Liver (tissue), 9 donors: Measurements from ENCODE around the gene PPP2R5B. TPM values are rescaled to one million over a fixed set of nuclear protein-coding genes. Genes with fewer than 3 reads are reported as not detected.

ENCODE experiments used
- DNase-seq: peaks from one replicate; pipeline ENCODE4 v3.0.0-alpha.2; 2017; ENCODE audit warnings: low spot score
- H3K27ac ChIP-seq, 2 donors: one replicate each; pipeline ENCODE4 v1.7.0; 2013; ENCODE audit warnings: inconsistent platforms in 2 of 2, low read length in 2 of 2, control low read depth in 1 of 2, low read depth in 1 of 2, mild to moderate bottlenecking in 1 of 2
- H3K27me3 ChIP-seq, 4 donors: one replicate each; pipeline versions ENCODE4 v1.6.1 to v1.7.0; 2013; ENCODE audit warnings: low read length in 3 of 4, inconsistent platforms in 1 of 4, mild to moderate bottlenecking in 1 of 4, moderate library complexity in 1 of 4; ENCODE audit not compliant: control insufficient read depth in 4 of 4, insufficient read depth in 4 of 4
- H3K36me3 ChIP-seq, 4 donors: one replicate each; pipeline versions ENCODE4 v1.6.1 to v1.7.0; 2013; ENCODE audit warnings: low read length in 3 of 4, mild to moderate bottlenecking in 3 of 4, low read depth in 1 of 4, moderate library complexity in 1 of 4; ENCODE audit not compliant: control insufficient read depth in 4 of 4, insufficient read depth in 3 of 4
- H3K4me1 ChIP-seq, 4 donors: one replicate each; pipeline versions ENCODE4 v1.6.1 to v1.7.0; 2013; ENCODE audit warnings: low read length in 3 of 4, mild to moderate bottlenecking in 3 of 4, moderate library complexity in 1 of 4; ENCODE audit not compliant: control insufficient read depth in 4 of 4, insufficient read depth in 4 of 4
- H3K4me3 ChIP-seq, 3 donors: one replicate each; pipeline versions ENCODE4 v1.6.1 to v1.7.0; 2013; ENCODE audit warnings: low read length in 3 of 3, control low read depth in 1 of 3, low read depth in 1 of 3, mild to moderate bottlenecking in 1 of 3
- H3K9ac ChIP-seq, 2 donors: one replicate each; pipeline ENCODE4 v1.7.0; 2013; ENCODE audit warnings: low read length in 2 of 2, mild to moderate bottlenecking in 2 of 2, moderate library complexity in 2 of 2, control low read depth in 1 of 2, low read depth in 1 of 2
- H3K9me3 ChIP-seq, 4 donors: one replicate each; pipeline versions ENCODE4 v1.6.1 to v1.7.0; 2013; ENCODE audit warnings: low read length in 3 of 4; ENCODE audit not compliant: control insufficient read depth in 4 of 4
- EGR1 ChIP-seq, 2 donors: IDR thresholded peaks; 2 replicates each; pipeline ENCODE4 v1.6.1; 2016 to 2018; ENCODE audit warnings: antibody characterized with exemption in 2 of 2, low read depth in 2 of 2
- FOXA1 ChIP-seq: IDR thresholded peaks from 2 replicates; pipeline ENCODE4 v1.6.1; 2016; ENCODE audit warnings: antibody characterized with exemption
- FOXA2 ChIP-seq: IDR thresholded peaks from 2 replicates; pipeline ENCODE4 v1.6.1; 2016; ENCODE audit warnings: antibody characterized with exemption
- GABPA ChIP-seq, 2 donors: IDR thresholded peaks in 1 of 2; conservative IDR thresholded peaks in 1 of 2; 2 replicates each; pipeline ENCODE4 v1.6.1; 2016; ENCODE audit warnings: antibody characterized with exemption in 2 of 2, mild to moderate bottlenecking in 1 of 2, moderate library complexity in 1 of 2
- HNF4A ChIP-seq, 2 donors: conservative IDR thresholded peaks; 2 replicates each; pipeline ENCODE4 v1.6.1; 2016; ENCODE audit warnings: antibody characterized with exemption in 2 of 2, mild to moderate bottlenecking in 2 of 2
- HNF4G ChIP-seq: IDR thresholded peaks from 2 replicates; pipeline ENCODE4 v1.6.1; 2016; ENCODE audit warnings: antibody characterized with exemption
- JUND ChIP-seq, 2 donors: IDR thresholded peaks; 2 replicates each; pipeline ENCODE4 v1.6.1; 2016; ENCODE audit warnings: antibody characterized with exemption in 2 of 2
- NR2F2 ChIP-seq: IDR thresholded peaks from 2 replicates; pipeline ENCODE4 v1.6.1; 2016; ENCODE audit warnings: antibody characterized with exemption
- RAD21 ChIP-seq, 2 donors: IDR thresholded peaks; 2 replicates each; pipeline ENCODE4 v1.6.1; 2016; ENCODE audit warnings: antibody characterized with exemption in 2 of 2, mild to moderate bottlenecking in 2 of 2
- RXRA ChIP-seq, 2 donors: IDR thresholded peaks; 2 replicates each; pipeline ENCODE4 v1.6.1; 2017 to 2018; ENCODE audit warnings: antibody characterized with exemption in 2 of 2, mild to moderate bottlenecking in 1 of 2
- SP1 ChIP-seq: IDR thresholded peaks from 2 replicates; pipeline ENCODE4 v1.6.1; 2018; ENCODE audit warnings: antibody characterized with exemption, mild to moderate bottlenecking
- TAF1 ChIP-seq: conservative IDR thresholded peaks from 2 replicates; pipeline ENCODE4 v1.6.1; 2016; ENCODE audit warnings: antibody characterized with exemption, mild to moderate bottlenecking
- YY1 ChIP-seq: IDR thresholded peaks from 2 replicates; pipeline ENCODE4 v1.6.1; 2016; ENCODE audit warnings: antibody characterized with exemption, mild to moderate bottlenecking
- WGBS: extraction: QIAGEN DNeasy Blood & Tissue Kit; methylation state at CpG from one replicate; pipeline ENCODE4 v1.1.7; 2013; 5-methylcytosine and 5-hydroxymethylcytosine counted together
- polyA plus RNA-seq, 2 donors: library from polyadenylated mRNA; stranded (reverse) in 1 of 2; unstranded in 1 of 2; fragments of 200-250 nt in 1 of 2; fragments of >200 nt in 1 of 2; fragmentation: Nextera tagmentation in 1 of 2; extraction: Ambion mirVana in 1 of 2; gene quantifications; one replicate each; pipeline versions ENCODE4 v1.2.1 to v1.2.3, GENCODE V29; 2013 to 2015
- total RNA-seq, 2 donors: library from RNA; depleted of rRNA; stranded (reverse); fragments of >200 nt; gene quantifications; one replicate each; pipeline ENCODE4 v1.2.3, GENCODE V29; 2014
- TF ChIP-seq, protein P1 (sequence below): IDR thresholded peaks from 2 replicates; pipeline ENCODE4 v1.6.1; 2016; ENCODE audit warnings: antibody characterized with exemption
- TF ChIP-seq, protein P2 (sequence below): IDR thresholded peaks from 2 replicates; pipeline ENCODE4 v1.6.1; 2016; ENCODE audit warnings: antibody characterized with exemption
- TF ChIP-seq, protein P3 (sequence below): IDR thresholded peaks from 2 replicates; pipeline ENCODE4 v1.6.1; 2016; ENCODE audit warnings: antibody characterized with exemption, mild to moderate bottlenecking
- TF ChIP-seq, protein P4 (sequence below): IDR thresholded peaks from 2 replicates; pipeline ENCODE4 v1.6.1; 2016; ENCODE audit warnings: antibody characterized with exemption
- TF ChIP-seq, protein P5 (sequence below): fragments of 150-350 bp; IDR thresholded peaks from 2 replicates; pipeline ENCODE4 v1.5.1; 2017; ENCODE audit warnings: improper control_type of control experiment, low read depth, low read length; ENCODE audit not compliant: missing input control
- donor health status: healthy.
- donor health status: healthy.
- donor health status: healthy.
- donor health status: healthy.
- donor health status: healthy.

Gene PPP2R5B
- total and polyA plus RNA-seq, 4 donors = 2.9 to 6.6 (median 5.1) TPM

DNA sequence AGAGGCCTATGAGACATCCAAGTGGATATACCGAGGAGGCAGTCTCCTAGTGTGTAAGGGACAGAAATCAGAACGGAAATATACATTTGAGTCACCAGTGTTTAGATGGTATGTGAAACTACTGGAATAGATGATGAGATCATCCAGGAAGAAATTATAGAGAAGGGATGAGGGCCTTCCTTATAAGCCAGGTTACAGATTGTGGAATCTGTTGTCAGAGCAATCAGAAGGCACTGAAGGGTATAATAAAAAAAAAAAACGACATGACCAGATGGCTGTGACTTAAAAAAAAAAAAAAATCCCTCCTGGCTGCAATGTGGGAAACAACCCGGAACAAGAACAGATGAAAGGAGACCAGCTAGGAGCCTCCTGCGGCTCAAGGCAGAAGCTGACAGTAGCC lies 44.7 kb downstream of the PPP2R5B start (continued):
- TF ChIP-seq, protein P1, sequence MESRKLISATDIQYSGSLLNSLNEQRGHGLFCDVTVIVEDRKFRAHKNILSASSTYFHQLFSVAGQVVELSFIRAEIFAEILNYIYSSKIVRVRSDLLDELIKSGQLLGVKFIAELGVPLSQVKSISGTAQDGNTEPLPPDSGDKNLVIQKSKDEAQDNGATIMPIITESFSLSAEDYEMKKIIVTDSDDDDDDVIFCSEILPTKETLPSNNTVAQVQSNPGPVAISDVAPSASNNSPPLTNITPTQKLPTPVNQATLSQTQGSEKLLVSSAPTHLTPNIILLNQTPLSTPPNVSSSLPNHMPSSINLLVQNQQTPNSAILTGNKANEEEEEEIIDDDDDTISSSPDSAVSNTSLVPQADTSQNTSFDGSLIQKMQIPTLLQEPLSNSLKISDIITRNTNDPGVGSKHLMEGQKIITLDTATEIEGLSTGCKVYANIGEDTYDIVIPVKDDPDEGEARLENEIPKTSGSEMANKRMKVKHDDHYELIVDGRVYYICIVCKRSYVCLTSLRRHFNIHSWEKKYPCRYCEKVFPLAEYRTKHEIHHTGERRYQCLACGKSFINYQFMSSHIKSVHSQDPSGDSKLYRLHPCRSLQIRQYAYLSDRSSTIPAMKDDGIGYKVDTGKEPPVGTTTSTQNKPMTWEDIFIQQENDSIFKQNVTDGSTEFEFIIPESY = no peak
- TF ChIP-seq, protein P2, sequence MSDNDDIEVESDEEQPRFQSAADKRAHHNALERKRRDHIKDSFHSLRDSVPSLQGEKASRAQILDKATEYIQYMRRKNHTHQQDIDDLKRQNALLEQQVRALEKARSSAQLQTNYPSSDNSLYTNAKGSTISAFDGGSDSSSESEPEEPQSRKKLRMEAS = no peak
- no peak for TF ChIP-seq JUND (IDR thresholded peaks at IDR 0.05)

DNA sequence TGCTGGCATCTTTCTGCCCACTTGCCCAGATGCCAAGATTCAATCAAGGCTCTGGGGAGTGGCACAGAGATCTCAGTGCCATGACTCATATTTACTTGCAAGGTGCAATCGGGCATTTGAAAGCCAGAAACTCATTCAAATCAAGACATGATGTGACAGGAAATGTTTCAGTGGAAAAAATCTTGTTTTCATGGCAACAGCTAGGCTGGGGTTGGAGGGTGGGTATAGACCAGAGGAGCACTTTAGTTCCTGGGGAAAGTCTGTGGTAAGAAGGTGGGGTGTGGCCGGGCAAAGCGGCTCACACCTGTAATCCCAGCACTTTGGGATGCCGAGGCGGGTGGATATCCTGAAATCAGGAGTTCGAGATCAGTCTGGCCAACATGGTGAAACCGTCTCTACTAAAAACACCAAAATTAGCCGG lies 46.3 kb downstream of the PPP2R5B start:
- H3K27me3 ChIP-seq = no peaks in the 10 kb centered on the region
- 87% methylated on average over 8 of the region's 8 CpGs for WGBS
- H3K27ac ChIP-seq = no peak overlapping the region
- peaks cover 0 to 10% (median 7%) of the 10 kb centered on the region in 4 donors for H3K4me1 ChIP-seq
- no peaks in the 10 kb centered on the region for H3K36me3 ChIP-seq
- TF ChIP-seq HNF4G (no peak), JUND (IDR thresholded peaks at IDR 0.05) (no peak), NR2F2 (no peak), RXRA (IDR thresholded peaks at IDR 0.05) (no peak), TAF1 (no peak), GABPA (IDR thresholded peaks at IDR 0.05 in 1 of 2, conservative IDR thresholded peaks at IDR 0.05 in 1 of 2) (no peak), RAD21 (IDR thresholded peaks at IDR 0.05) (no peak), FOXA2 (no peak), YY1 (no peak), HNF4A (conservative IDR thresholded peaks at IDR 0.05) (no peak), SP1 (no peak), FOXA1 (no peak), EGR1 (IDR thresholded peaks at IDR 0.05; ENCODE audit: low read depth in 2 of 2) (no peak)
- TF ChIP-seq, protein P3, sequence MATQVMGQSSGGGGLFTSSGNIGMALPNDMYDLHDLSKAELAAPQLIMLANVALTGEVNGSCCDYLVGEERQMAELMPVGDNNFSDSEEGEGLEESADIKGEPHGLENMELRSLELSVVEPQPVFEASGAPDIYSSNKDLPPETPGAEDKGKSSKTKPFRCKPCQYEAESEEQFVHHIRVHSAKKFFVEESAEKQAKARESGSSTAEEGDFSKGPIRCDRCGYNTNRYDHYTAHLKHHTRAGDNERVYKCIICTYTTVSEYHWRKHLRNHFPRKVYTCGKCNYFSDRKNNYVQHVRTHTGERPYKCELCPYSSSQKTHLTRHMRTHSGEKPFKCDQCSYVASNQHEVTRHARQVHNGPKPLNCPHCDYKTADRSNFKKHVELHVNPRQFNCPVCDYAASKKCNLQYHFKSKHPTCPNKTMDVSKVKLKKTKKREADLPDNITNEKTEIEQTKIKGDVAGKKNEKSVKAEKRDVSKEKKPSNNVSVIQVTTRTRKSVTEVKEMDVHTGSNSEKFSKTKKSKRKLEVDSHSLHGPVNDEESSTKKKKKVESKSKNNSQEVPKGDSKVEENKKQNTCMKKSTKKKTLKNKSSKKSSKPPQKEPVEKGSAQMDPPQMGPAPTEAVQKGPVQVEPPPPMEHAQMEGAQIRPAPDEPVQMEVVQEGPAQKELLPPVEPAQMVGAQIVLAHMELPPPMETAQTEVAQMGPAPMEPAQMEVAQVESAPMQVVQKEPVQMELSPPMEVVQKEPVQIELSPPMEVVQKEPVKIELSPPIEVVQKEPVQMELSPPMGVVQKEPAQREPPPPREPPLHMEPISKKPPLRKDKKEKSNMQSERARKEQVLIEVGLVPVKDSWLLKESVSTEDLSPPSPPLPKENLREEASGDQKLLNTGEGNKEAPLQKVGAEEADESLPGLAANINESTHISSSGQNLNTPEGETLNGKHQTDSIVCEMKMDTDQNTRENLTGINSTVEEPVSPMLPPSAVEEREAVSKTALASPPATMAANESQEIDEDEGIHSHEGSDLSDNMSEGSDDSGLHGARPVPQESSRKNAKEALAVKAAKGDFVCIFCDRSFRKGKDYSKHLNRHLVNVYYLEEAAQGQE = no peak
- TF ChIP-seq, protein P4, sequence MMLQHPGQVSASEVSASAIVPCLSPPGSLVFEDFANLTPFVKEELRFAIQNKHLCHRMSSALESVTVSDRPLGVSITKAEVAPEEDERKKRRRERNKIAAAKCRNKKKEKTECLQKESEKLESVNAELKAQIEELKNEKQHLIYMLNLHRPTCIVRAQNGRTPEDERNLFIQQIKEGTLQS = no peak
- TF ChIP-seq, protein P5, sequence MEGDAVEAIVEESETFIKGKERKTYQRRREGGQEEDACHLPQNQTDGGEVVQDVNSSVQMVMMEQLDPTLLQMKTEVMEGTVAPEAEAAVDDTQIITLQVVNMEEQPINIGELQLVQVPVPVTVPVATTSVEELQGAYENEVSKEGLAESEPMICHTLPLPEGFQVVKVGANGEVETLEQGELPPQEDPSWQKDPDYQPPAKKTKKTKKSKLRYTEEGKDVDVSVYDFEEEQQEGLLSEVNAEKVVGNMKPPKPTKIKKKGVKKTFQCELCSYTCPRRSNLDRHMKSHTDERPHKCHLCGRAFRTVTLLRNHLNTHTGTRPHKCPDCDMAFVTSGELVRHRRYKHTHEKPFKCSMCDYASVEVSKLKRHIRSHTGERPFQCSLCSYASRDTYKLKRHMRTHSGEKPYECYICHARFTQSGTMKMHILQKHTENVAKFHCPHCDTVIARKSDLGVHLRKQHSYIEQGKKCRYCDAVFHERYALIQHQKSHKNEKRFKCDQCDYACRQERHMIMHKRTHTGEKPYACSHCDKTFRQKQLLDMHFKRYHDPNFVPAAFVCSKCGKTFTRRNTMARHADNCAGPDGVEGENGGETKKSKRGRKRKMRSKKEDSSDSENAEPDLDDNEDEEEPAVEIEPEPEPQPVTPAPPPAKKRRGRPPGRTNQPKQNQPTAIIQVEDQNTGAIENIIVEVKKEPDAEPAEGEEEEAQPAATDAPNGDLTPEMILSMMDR = no peak
- TF ChIP-seq, protein P1 = no peak
- TF ChIP-seq, protein P2 = no peak
- no peak overlapping the region for H3K9ac ChIP-seq
- H3K9me3 ChIP-seq = peaks cover 0 to 1% (median 0%) of the 10 kb centered on the region in 4 donors
- DNase-seq = no peak
- H3K4me3 ChIP-seq = no peak overlapping the region
